Measurements from ENCODE around the gene TMEM186. TPM values are rescaled to one million over a fixed set of nuclear protein-coding genes. Genes with fewer than 3 reads are reported as not detected.

TMEM186 gene
- total RNA-seq, 2 donors from 2014 or later: 14.2 to 15.4 TPM

GRCh38 chr16:8768692-8769091 lies 28.7 kb downstream of the TMEM186 start:
- Mint-ChIP-seq H3K36me3 (ENCODE audit: low read depth) (peaks cover 36% of the 10 kb centered on the region), H3K27me3 (no peaks in the 10 kb centered on the region), H3K4me3 (no peak overlapping the region), H3K27ac (no peak overlapping the region), H3K4me1 (no peaks in the 10 kb centered on the region), H3K9me3 (no peaks in the 10 kb centered on the region)
- no peak for ATAC-seq (replicated peaks)

GRCh38 chr16:8768283-8768682 lies 29.2 kb downstream of the TMEM186 start:
- no peaks in the 10 kb centered on the region for H3K4me1 Mint-ChIP-seq
- peaks cover 32% of the 10 kb centered on the region for H3K36me3 Mint-ChIP-seq (ENCODE audit: low read depth)
- H3K27me3 Mint-ChIP-seq: no peaks in the 10 kb centered on the region
- H3K9me3 Mint-ChIP-seq: no peaks in the 10 kb centered on the region
- H3K4me3 Mint-ChIP-seq: no peak overlapping the region
- no peak for ATAC-seq (replicated peaks)
- no peak overlapping the region for H3K27ac Mint-ChIP-seq

GRCh38 chr16:8767176-8767575 lies 30.3 kb downstream of the TMEM186 start:
- H3K4me1 Mint-ChIP-seq: no peaks in the 10 kb centered on the region
- no peak for ATAC-seq (replicated peaks)
- H3K4me3 Mint-ChIP-seq: no peak overlapping the region
- no peak overlapping the region for H3K27ac Mint-ChIP-seq
- H3K36me3 Mint-ChIP-seq (ENCODE audit: low read depth): peaks cover 24% of the 10 kb centered on the region
- H3K9me3 Mint-ChIP-seq: no peaks in the 10 kb centered on the region
- no peaks in the 10 kb centered on the region for H3K27me3 Mint-ChIP-seq

GRCh38 chr16:8764525-8765250 lies 32.8 kb downstream of the TMEM186 start:
- H3K4me1 Mint-ChIP-seq: no peaks in the 10 kb centered on the region
- no peaks in the 10 kb centered on the region for H3K27me3 Mint-ChIP-seq
- no peak overlapping the region for H3K27ac Mint-ChIP-seq
- peaks cover 18% of the 10 kb centered on the region for H3K36me3 Mint-ChIP-seq (ENCODE audit: low read depth)
- H3K9me3 Mint-ChIP-seq: no peaks in the 10 kb centered on the region
- no peak for ATAC-seq (replicated peaks)
- H3K4me3 Mint-ChIP-seq: no peak overlapping the region

- no peaks in the 10 kb centered on the region for H3K4me1 Mint-ChIP-seq
- no peaks in the 10 kb centered on the region for H3K27me3 Mint-ChIP-seq
- no peak for ATAC-seq (replicated peaks)
- H3K36me3 Mint-ChIP-seq (ENCODE audit: low read depth): peaks cover 16% of the 10 kb centered on the region
- H3K9me3 Mint-ChIP-seq: no peaks in the 10 kb centered on the region
- H3K4me3 Mint-ChIP-seq: no peak overlapping the region
- no peak overlapping the region for H3K27ac Mint-ChIP-seq
Observed at GRCh38 chr16:8763899-8764298, 33.5 kb downstream of the TMEM186 start.

GRCh38 chr16:8763083-8763482 lies 34.4 kb downstream of the TMEM186 start:
- Mint-ChIP-seq H3K36me3 (ENCODE audit: low read depth) (peaks cover 8% of the 10 kb centered on the region), H3K4me3 (no peak overlapping the region), H3K4me1 (no peaks in the 10 kb centered on the region), H3K27ac (no peak overlapping the region), H3K9me3 (no peaks in the 10 kb centered on the region), H3K27me3 (no peaks in the 10 kb centered on the region)
- ATAC-seq (replicated peaks): no peak

GRCh38 chr16:8762254-8762653 lies 35.2 kb downstream of the TMEM186 start:
- Mint-ChIP-seq H3K27me3 (no peaks in the 10 kb centered on the region), H3K36me3 (ENCODE audit: low read depth) (peaks cover 5% of the 10 kb centered on the region)
- ATAC-seq (replicated peaks): no peak

GRCh38 chr16:8761078-8761477 lies 36.4 kb downstream of the TMEM186 start:
- Mint-ChIP-seq H3K4me3 (no peak overlapping the region), H3K9me3 (no peaks in the 10 kb centered on the region), H3K27ac (no peak overlapping the region), H3K4me1 (no peaks in the 10 kb centered on the region), H3K27me3 (no peaks in the 10 kb centered on the region), H3K36me3 (ENCODE audit: low read depth) (peaks cover 5% of the 10 kb centered on the region)
- ATAC-seq (replicated peaks): no peak

More at GRCh38 chr16:8762254-8762653, 35.2 kb downstream of the TMEM186 start:
- Mint-ChIP-seq H3K4me1 (no peaks in the 10 kb centered on the region), H3K9me3 (no peaks in the 10 kb centered on the region), H3K4me3 (no peak overlapping the region), H3K27ac (no peak overlapping the region)

GRCh38 chr16:8760021-8760420 lies 37.4 kb downstream of the TMEM186 start:
- Mint-ChIP-seq H3K36me3 (ENCODE audit: low read depth) (peaks cover 6% of the 10 kb centered on the region), H3K4me3 (no peak overlapping the region)
- ATAC-seq (replicated peaks): no peak

GRCh38 chr16:8758022-8758421 lies 39.4 kb downstream of the TMEM186 start:
- Mint-ChIP-seq H3K27ac (no peak overlapping the region), H3K9me3 (no peaks in the 10 kb centered on the region), H3K4me3 (no peak overlapping the region), H3K27me3 (no peaks in the 10 kb centered on the region), H3K36me3 (ENCODE audit: low read depth) (peaks cover 5% of the 10 kb centered on the region), H3K4me1 (no peaks in the 10 kb centered on the region)
- ATAC-seq (replicated peaks): no peak

More at GRCh38 chr16:8760021-8760420, 37.4 kb downstream of the TMEM186 start:
- no peaks in the 10 kb centered on the region for H3K27me3 Mint-ChIP-seq
- no peaks in the 10 kb centered on the region for H3K9me3 Mint-ChIP-seq
- H3K4me1 Mint-ChIP-seq: no peaks in the 10 kb centered on the region
- H3K27ac Mint-ChIP-seq: no peak overlapping the region

GRCh38 chr16:8756755-8757154 lies 40.7 kb downstream of the TMEM186 start:
- Mint-ChIP-seq H3K27ac (no peak overlapping the region), H3K36me3 (ENCODE audit: low read depth) (peaks cover 5% of the 10 kb centered on the region), H3K4me1 (no peaks in the 10 kb centered on the region), H3K27me3 (no peaks in the 10 kb centered on the region), H3K4me3 (no peak overlapping the region), H3K9me3 (no peaks in the 10 kb centered on the region)
- no peak for ATAC-seq (replicated peaks)

- H3K36me3 Mint-ChIP-seq (ENCODE audit: low read depth): peaks cover 21% of the 10 kb centered on the region
Observed at GRCh38 chr16:8753416-8754054, 43.9 kb downstream of the TMEM186 start.

GRCh38 chr16:8752706-8753105 lies 44.7 kb downstream of the TMEM186 start:
- no peaks in the 10 kb centered on the region for H3K9me3 Mint-ChIP-seq
- no peak overlapping the region for H3K4me3 Mint-ChIP-seq
- H3K36me3 Mint-ChIP-seq (ENCODE audit: low read depth): peaks cover 21% of the 10 kb centered on the region
- H3K27me3 Mint-ChIP-seq: no peaks in the 10 kb centered on the region
- H3K4me1 Mint-ChIP-seq: no peaks in the 10 kb centered on the region
- H3K27ac Mint-ChIP-seq: no peak overlapping the region
- no peak for ATAC-seq (replicated peaks)

More at GRCh38 chr16:8753416-8754054, 43.9 kb downstream of the TMEM186 start:
- Mint-ChIP-seq H3K27me3 (no peaks in the 10 kb centered on the region), H3K4me1 (no peaks in the 10 kb centered on the region), H3K4me3 (no peak overlapping the region), H3K9me3 (no peaks in the 10 kb centered on the region), H3K27ac (no peak overlapping the region)
- ATAC-seq (replicated peaks): no peak

GRCh38 chr16:8751481-8752311 lies 45.7 kb downstream of the TMEM186 start:
- peaks cover 21% of the 10 kb centered on the region for H3K36me3 Mint-ChIP-seq (ENCODE audit: low read depth)
- no peak overlapping the region for H3K4me3 Mint-ChIP-seq
- no peak for ATAC-seq (replicated peaks)
- H3K4me1 Mint-ChIP-seq: no peaks in the 10 kb centered on the region
- no peak overlapping the region for H3K27ac Mint-ChIP-seq
- H3K9me3 Mint-ChIP-seq: no peaks in the 10 kb centered on the region
- no peaks in the 10 kb centered on the region for H3K27me3 Mint-ChIP-seq

All from activated T-helper 17 cell treated with anti-CD3 and anti-CD28 coated beads, Interleukin-2, amount 50 U/mL, for 72 hours (primary cell).